Activated B cell treated with CpG ODN at 0.5 μM for 24 hours (primary cell): ENCODE results near the gene GAD2. TPM values are rescaled to one million over a fixed set of nuclear protein-coding genes. Genes with fewer than 3 reads are reported as not detected.

Source experiments
- ATAC-seq: fragments of 200-7000 bp; cut with Tn5 transposase; one replicate; pipeline ENCODE4 v1.10.0; 2021; ENCODE audit warnings: low read depth, mild to moderate bottlenecking, moderate library complexity
- CTCF ChIA-PET: fragments of 350-600 bp; sonication (Branson Sonifier 250); formaldehyde crosslinking; loops from one replicate; lab custom pipeline; 2021; ENCODE audit warnings: antibody characterized with exemption; lab: Charles Lee
- POLR2A ChIA-PET: fragments of 350-600 bp; sonication (Branson Sonifier 250); formaldehyde crosslinking; loops from one replicate; lab custom pipeline; 2021; ENCODE audit warnings: antibody characterized with exemption; lab: Charles Lee
- DNase-seq: peaks from one replicate; pipeline ENCODE4 v3.0.0; 2022
- H3K27ac Mint-ChIP-seq: one replicate; pipeline ENCODE4 v1.8.0; 2020; ENCODE audit warnings: mixed read lengths
- H3K27me3 Mint-ChIP-seq: one replicate; pipeline ENCODE4 v1.8.0; 2021; ENCODE audit warnings: mixed read lengths
- H3K36me3 Mint-ChIP-seq: one replicate; pipeline ENCODE4 v1.8.0; 2021; ENCODE audit warnings: low read depth, mixed read lengths
- H3K4me1 Mint-ChIP-seq: one replicate; pipeline ENCODE4 v1.8.0; 2021; ENCODE audit warnings: mixed read lengths
- H3K4me3 Mint-ChIP-seq: one replicate; pipeline ENCODE4 v1.8.0; 2020; ENCODE audit warnings: mild to moderate bottlenecking, mixed read lengths
- H3K9me3 Mint-ChIP-seq: one replicate; pipeline ENCODE4 v1.8.0; 2020; ENCODE audit warnings: mixed read lengths
- CTCF ChIP-seq: fragments of 200-600 bp; IDR thresholded peaks from one replicate; pipeline ENCODE4 v1.8.0; 2022; ENCODE audit warnings: antibody characterized with exemption, mild to moderate bottlenecking
- intact Hi-C: fragments of 100-400 bp; cut with micrococcal nuclease; formaldehyde crosslinking; loops from one replicate; pipeline ENCODE4 v1.15.1; 2024
- total RNA-seq: library from RNA; stranded (reverse); gene quantifications from 2 replicates; pipeline ENCODE4 v1.2.3, GENCODE V29; 2022

Gene GAD2
- not detected in 2 replicates for total RNA-seq

DNA sequence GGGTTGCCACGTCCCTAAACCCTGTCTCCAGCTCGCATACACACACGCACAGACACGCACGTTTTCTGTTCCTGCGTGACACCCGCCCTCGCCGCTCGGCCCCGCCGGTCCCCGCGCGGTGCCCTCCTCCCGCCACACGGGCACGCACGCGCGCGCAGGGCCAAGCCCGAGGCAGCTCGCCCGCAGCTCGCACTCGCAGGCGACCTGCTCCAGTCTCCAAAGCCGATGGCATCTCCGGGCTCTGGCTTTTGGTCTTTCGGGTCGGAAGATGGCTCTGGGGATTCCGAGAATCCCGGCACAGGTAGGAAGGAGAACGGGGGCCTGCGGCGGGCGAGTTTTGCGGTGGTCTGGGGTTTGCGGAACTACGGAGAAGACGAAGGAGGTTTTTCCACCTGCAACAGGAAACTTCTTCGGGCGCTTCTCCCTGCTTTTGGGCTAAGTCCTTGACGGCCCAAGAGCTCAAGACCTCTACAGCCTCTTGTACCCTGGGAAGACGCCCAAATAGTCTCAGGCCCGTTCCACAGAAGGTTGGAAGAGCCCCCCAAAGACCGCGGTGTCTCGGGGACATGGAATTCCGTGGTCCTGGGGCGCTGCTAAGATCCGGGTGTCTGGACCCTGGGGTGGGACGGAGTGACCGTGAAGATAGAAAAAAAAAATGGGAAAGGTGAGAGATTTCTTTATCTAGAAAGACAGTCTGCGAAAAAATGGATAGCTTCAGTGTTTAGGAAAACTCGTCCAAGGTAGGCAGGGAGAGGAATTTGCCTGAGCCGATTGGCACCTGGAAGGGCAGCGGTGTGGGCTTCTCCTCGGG is at the start of gene GAD2:
GAD2 (plus strand) TSS at position 190 of the 811 bp plus-strand sequence; CDS start at position 226, 36 bp downstream.
- ChIA-PET CTCF (interaction anchor here (0.7 kb wide), 1 partner anchor 341 kb away, joined by 3 read pairs; no protein-coding TSS in a partner anchor), POLR2A (no interaction called here)
- peaks cover 39% of the 10 kb centered on the region for H3K4me1 Mint-ChIP-seq
- no peak within 1 kb of the TSS for H3K27ac Mint-ChIP-seq
- H3K9me3 Mint-ChIP-seq = no peaks in the 10 kb centered on the region
- no peak for TF ChIP-seq CTCF
- intact Hi-C loops = loop anchor here (10.0 kb wide), 1 partner anchor 1528 kb away; the partner anchor contains the start of gene MKX
- H3K4me3 Mint-ChIP-seq = peak within 1 kb of the TSS; percentile 55
- ATAC-seq (no peak), DNase-seq (no peak)
- H3K27me3 Mint-ChIP-seq = peaks cover 75% of the 10 kb centered on the region
- H3K36me3 Mint-ChIP-seq = no peaks in the 10 kb centered on the region

DNA sequence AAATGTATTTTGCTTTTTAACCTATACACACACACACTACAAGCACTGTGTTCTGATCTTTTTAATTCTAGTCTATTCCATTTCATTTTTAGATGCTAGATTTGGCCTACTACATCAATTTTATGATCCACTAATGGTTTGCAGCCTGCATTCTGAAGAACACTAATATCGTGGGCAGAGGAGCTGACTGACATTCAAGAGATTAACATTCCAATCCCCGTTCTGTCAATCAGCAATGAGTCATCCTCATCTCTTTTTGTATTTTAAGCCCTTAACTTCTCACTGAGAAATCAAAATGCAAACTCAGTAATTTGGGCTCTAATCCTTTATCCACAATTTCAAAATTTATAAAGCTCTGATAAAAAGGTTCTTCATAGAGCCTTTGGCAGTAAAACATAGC is 47.1 kb upstream of the GAD2 start:
- H3K36me3 Mint-ChIP-seq = no peaks in the 10 kb centered on the region

GRCh38 chr10:26172131-26172530 is 44.4 kb upstream of the GAD2 start:
- Mint-ChIP-seq H3K36me3 (no peaks in the 10 kb centered on the region), H3K4me1 (no peaks in the 10 kb centered on the region), H3K27me3 (peaks cover 5% of the 10 kb centered on the region), H3K27ac (no peak overlapping the region), H3K9me3 (no peaks in the 10 kb centered on the region), H3K4me3 (no peak overlapping the region)
- ChIA-PET POLR2A (no interaction called here), CTCF (no interaction called here)
- no peak for DNase-seq
- no peak for ATAC-seq
- TF ChIP-seq CTCF = no peak
- intact Hi-C loops = no loop called here

More for the DNA sequence above, 47.1 kb upstream of the GAD2 start:
- Mint-ChIP-seq H3K27ac (no peak overlapping the region), H3K4me3 (no peak overlapping the region), H3K4me1 (no peaks in the 10 kb centered on the region), H3K27me3 (no peaks in the 10 kb centered on the region), H3K9me3 (no peaks in the 10 kb centered on the region)
- intact Hi-C loops = loop anchor here (10.0 kb wide), 1 partner anchor 295 kb away; no protein-coding TSS in a partner anchor
- DNase-seq (no peak), ATAC-seq (no peak)
- CTCF ChIA-PET = no interaction called here
- no peak for TF ChIP-seq CTCF
- POLR2A ChIA-PET = no interaction called here

DNA sequence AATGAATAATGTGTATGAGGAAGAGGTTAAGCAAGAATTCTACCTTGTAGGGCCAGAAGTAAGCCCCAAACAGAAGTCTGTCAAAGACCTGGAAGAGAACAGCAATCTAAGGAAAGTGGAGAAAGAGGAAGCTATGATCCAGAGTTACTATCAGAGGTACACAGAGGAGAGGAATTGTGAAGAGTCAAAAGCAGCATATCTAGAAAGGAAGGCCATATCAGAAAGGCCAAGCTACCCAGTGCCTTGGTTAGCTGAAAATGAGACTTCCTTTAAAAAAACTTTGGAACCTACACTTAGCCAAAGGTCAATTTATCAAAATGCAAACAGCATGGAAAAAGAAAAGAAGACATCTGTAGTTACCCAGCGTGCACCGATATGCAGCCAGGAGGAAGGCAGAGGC is 42.7 kb upstream of the GAD2 start:
- Mint-ChIP-seq H3K27me3 (peaks cover 7% of the 10 kb centered on the region), H3K36me3 (no peaks in the 10 kb centered on the region), H3K4me3 (no peak overlapping the region), H3K4me1 (no peaks in the 10 kb centered on the region), H3K9me3 (no peaks in the 10 kb centered on the region), H3K27ac (no peak overlapping the region)
- intact Hi-C loops = no loop called here
- DNase-seq = no peak
- ATAC-seq = no peak
- no peak for TF ChIP-seq CTCF
- ChIA-PET POLR2A (no interaction called here), CTCF (no interaction called here)

- intact Hi-C loops = no loop called here
- Mint-ChIP-seq H3K36me3 (no peaks in the 10 kb centered on the region), H3K4me3 (no peak overlapping the region), H3K9me3 (no peaks in the 10 kb centered on the region), H3K27ac (no peak overlapping the region), H3K4me1 (no peaks in the 10 kb centered on the region), H3K27me3 (peaks cover 9% of the 10 kb centered on the region)
- TF ChIP-seq CTCF = no peak
- CTCF ChIA-PET = no interaction called here
- no peak for ATAC-seq
- POLR2A ChIA-PET = no interaction called here
- no peak for DNase-seq
These were observed 39.2 kb upstream of the GAD2 start for GRCh38 chr10:26177341-26177740.
